GM12891 (cell line): ENCODE data around the gene MGME1.
A peak's percentile ranks its signal among the peaks of the same experiment; 100 is the strongest.

Source experiments
- DNase-seq: peaks from one replicate; pipeline ENCODE4 v3.0.0; 2011; ENCODE audit warnings: low spot score; ENCODE audit not compliant: insufficient read length
- FAIRE-seq: peaks from 2 replicates; lab custom pipeline; 2011; peaks lifted over from hg19 to GRCh38; lab: Jason Lieb, UNC
- PAX5 ChIP-seq: IDR thresholded peaks from 2 replicates; pipeline ENCODE4 v1.6.1; 2011; ENCODE audit warnings: low read length, moderate library complexity, mild to moderate bottlenecking; ENCODE audit not compliant: insufficient read depth, severe bottlenecking
- POLR2A ChIP-seq: IDR thresholded peaks from 2 replicates; pipeline ENCODE4 v1.6.1; 2011; ENCODE audit warnings: low read depth, low read length, control low read depth
- POLR2AphosphoS5 ChIP-seq: IDR thresholded peaks from 2 replicates; pipeline ENCODE4 v1.6.1; 2011; ENCODE audit warnings: low read depth, low read length, control low read depth
- POU2F2 ChIP-seq: IDR thresholded peaks from 2 replicates; pipeline ENCODE4 v1.6.1; 2011; ENCODE audit warnings: low read depth, mild to moderate bottlenecking, control low read depth, low read length, moderate library complexity
- SPI1 ChIP-seq: IDR thresholded peaks from 2 replicates; pipeline ENCODE4 v1.6.1; 2011; ENCODE audit warnings: low read depth, low read length, control low read depth
- TAF1 ChIP-seq: IDR thresholded peaks from 2 replicates; pipeline ENCODE4 v1.6.1; 2011; ENCODE audit warnings: low read depth, low read length, control low read depth

The MGME1 gene

DNA sequence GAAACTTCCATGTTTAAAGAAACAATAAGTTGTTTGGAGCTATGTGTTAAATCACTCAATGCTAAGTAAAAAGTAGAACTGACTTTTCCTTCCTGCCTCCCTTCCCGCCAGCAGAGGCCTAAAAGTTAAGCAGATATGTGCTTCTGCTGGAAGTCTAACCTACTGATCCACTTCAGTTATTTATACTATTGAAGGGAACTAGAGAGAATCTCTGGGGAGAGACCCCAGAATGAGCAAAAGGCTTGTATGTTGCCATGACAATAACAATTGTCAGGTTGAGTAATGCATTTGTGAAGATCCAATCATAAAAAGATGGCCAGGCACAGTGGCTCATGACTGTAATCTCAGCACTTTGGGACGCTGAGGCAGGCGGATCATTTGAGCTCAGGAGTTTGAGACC lies 24.7 kb downstream of the MGME1 start:
- no peak for FAIRE-seq
- no peak for DNase-seq
- TF ChIP-seq POU2F2 = no peak

DNA sequence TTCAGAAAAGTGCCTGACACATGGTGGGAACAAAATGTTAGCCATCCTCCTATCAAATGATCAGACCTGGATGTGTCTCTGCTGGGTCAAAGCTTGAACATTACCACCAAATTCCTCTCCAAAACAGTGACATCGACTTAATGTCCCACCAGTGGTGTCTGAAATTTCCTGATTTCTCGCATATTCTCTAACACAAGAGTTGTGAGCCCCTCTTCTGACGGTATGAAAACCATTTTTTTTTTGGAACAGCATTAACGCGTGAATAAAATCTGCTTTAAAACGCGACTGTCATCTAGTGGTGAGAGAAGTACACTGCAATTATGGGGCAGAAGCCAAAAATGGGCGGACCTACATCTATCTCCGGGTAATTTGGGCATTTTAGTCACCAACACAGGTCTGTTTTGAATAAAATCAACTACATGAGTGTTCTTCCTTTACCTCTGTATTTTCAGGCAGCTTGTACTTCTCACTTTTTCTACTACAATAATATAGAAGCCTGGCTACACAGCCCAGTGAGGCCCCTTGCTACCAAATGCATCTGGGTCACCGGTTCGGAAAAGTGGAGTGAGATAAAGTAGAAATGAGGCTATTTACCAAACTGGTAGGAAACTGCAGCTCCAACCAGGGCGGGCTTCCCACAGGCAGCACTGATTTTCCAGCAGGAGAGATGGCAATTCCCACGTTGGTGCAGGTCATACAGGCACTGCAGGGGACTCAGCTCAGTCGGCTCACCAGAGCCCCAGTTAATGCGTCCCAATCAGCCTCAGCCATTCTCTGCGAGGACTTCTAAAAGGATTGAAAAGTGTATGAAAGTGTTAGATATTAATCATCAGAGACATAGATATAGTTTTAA lies 27.4 kb downstream of the MGME1 start:
- TF ChIP-seq PAX5 (no peak), POLR2AphosphoS5 (no peak)
- FAIRE-seq (peak; percentile 75), DNase-seq (no peak)

DNA sequence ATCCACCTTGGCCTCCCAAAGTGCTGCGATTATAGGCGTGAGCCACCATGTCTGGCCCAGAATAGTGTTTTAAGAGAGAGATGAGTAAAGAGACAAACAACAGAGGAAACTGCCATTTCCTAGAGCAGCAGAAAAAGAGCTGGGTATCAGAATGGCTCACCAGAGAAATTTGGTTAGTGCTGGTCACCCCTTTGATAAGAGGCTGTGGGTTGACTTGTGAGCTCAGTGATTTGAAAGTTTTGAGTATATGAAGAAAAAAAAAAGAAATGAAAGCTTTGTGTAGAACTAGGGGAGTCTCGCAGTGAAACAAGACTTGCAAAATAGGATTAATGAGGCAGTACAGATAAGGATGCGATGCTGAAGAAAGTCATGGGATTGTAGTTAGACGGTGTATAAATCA lies 29.6 kb downstream of the MGME1 start:
- TF ChIP-seq POU2F2 (no peak), PAX5 (no peak), POLR2AphosphoS5 (no peak), POLR2A (no peak), SPI1 (no peak), TAF1 (no peak)
- DNase-seq = no peak
- FAIRE-seq = no peak

DNA sequence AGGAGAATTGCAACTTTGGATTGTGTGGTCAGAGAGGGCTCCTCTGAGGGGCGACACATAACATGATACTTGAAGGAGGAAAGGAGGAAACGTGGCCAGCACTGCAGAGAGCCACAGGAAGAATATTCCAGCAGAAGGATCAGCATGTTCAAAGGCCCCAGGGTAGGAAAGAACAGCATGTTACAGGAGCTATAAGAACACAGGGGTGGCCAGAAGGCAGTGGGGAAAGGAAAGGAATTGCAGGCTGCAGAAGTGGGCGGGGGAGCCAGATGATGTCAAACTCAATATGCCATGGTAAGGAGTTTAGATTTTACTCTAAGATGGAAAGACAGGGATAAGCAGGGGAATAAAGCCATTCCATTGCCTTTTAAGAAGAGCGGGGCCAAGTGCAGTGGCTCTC lies 30.7 kb downstream of the MGME1 start:
- no peak for FAIRE-seq
- TF ChIP-seq TAF1 (no peak), SPI1 (no peak), POLR2A (no peak), POU2F2 (no peak), POLR2AphosphoS5 (no peak), PAX5 (no peak)
- DNase-seq = no peak

DNA sequence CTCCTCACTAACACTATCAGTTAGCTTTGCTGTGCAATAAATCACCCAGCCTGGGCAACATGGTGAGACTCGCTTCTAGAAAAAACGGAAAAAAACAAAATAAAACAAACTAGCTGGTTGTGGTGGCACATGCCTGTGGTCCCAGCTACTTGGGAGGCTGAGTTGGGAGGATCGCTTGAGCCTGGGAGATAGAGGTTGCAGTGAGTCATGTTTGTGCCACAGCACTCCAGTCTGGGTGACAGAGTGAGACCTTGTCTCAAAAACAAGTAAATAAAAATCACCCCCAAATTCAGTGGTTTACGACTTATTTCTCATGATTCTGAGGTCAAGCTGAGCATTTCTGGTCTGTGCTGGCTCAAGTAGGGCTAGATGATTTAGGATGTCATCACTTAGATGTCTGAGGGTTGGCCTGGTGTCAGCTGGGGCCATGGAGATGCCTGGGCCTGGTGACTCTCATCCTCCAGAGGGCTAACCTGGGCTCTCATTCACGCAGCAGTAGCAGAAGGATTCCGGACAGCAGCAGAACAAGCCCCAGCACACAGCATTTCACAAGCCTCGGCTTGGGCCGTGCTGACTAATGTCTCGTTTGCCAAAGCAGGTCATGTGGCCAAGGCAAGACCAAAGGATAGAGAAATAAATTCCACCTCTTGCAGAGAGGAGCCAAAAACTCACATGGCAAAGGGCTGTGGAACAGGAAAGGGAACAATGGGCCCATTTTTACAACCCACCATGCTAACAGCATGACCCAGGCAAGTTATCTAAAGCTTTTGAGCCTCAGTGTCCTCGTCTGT lies 32.5 kb downstream of the MGME1 start:
- DNase-seq (no peak), FAIRE-seq (no peak)
- TF ChIP-seq POU2F2 (no peak), POLR2A (no peak), SPI1 (no peak), PAX5 (no peak), POLR2AphosphoS5 (no peak), TAF1 (no peak)

DNA sequence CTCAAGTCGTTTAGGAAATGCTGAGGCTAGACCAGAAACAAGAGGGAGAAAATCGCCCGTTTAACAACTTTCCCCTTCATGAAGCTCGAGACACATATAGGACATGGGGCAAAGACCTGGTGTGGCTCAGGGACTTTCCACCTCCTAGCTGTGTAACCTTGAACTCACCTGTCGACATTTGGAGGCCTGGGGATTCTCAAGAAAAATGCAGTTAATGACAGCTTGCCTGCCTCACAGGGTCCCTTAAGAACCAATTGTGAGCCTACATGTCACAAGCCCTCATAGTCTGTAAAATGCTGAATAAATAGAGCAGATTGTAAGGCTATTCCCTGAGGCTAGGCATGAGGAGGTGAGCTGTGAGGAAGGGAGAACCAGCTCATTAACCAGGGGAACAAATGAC lies 35.1 kb downstream of the MGME1 start:
- peak; percentile 89 for FAIRE-seq
- TF ChIP-seq POLR2A = no peak
- TF ChIP-seq POU2F2 = no peak
- no peak for TF ChIP-seq TAF1
- TF ChIP-seq PAX5 = no peak
- TF ChIP-seq POLR2AphosphoS5 = no peak
- TF ChIP-seq SPI1 = no peak
- no peak for DNase-seq

DNA sequence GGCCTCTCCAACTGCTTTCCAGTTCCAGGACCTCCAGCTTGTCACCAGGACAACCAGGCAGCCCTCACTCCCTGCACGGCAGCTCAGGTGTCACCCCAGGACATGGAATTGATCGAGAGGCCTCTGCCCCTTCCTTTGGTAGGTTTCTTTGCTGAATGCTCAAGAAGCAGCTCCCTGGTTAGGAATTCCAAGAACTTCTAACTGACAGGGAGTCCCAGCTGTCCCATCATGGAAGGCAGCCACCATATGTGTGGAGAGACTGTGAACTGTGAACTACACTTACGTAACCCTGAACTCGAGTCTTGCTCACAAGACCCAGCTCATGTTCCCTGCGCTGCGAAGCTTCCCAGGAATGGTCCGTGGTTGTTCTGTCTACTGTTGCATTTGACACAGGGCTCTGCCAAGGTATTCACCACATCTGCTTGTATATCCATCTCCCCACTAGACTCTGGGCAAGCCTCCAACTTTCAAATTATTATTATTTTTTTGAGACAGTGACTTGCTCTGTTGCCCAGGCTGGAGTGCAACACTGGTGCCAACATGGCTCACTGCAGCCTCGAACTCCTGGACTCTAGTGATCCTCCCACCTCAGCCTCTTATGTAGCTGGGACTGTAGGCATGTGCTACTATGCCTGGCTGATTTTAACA lies 35.7 kb downstream of the MGME1 start:
- no peak for FAIRE-seq
- no peak for TF ChIP-seq POU2F2
- TF ChIP-seq PAX5 = no peak
- no peak for TF ChIP-seq SPI1
- no peak for TF ChIP-seq POLR2AphosphoS5
- TF ChIP-seq POLR2A = no peak
- no peak for TF ChIP-seq TAF1
- no peak for DNase-seq

DNA sequence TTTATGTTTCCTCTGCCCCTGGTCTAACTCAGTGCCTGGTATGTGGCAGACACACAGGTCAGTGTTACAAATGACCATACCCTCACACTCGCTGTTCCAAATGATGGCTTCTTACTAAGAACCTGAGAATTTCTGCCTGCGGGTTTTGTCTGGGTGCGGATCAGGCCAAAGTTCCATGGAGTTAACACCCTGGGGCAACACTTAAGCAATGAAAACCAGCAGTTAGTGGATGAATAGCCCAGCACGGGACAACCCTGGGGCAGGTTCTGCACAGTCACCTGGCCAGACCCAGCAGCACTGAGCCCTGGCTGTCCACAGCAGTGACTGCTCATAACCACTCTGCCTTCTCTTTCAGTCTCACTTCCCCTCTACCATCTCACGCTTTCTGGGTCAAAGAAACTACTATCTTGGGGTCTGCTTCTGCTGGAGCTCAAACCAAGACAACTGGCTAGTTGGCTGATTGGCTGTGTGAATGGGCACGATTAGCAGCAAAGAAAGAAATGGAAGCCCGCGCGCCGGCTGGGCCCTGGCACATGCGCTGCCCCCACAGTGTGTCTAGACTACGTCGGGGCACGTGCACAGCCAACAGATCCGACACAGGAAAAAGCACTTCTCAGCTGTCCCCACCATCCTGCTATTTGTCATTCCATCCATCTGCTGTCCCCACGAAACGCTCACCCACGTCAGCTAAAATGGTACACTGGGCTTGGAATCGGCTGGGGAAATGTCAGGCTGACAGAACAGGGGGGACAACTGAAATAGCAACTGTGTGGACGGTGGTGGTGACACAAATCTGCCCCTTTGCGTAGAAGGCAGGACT lies 36.6 kb downstream of the MGME1 start:
- FAIRE-seq (peak; percentile 89), DNase-seq (peak; percentile 62)
- TF ChIP-seq SPI1 = peak; percentile 100
- no peak for TF ChIP-seq POLR2AphosphoS5

DNA sequence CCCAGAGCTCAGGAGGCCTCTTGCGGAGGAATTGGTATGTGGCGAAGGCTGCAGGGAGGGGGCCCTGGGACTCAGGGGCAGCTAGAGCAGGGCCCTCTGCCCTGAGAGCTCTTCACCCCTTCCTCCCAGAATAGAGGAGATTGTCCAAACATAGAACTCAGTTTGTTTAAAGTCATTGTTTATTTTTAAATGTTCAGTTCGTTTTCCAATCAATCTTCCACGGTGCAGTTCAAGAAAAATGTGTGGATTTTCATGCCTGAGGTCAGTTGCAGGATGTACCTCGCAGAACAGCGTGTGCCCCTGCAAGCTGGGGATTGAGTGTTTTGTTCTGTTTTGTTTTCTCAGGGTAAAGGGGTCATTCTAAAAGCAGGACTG lies 37.2 kb downstream of the MGME1 start:
- TF ChIP-seq PAX5 (no peak), POLR2AphosphoS5 (no peak), POLR2A (no peak), SPI1 (no peak), POU2F2 (0 out of 2 replicates have a peak, but pooled peaks have one; percentile 21)
- no peak for DNase-seq
- FAIRE-seq = no peak
